Glutamatergic neuron (in vitro differentiated cells): ENCODE data around the gene MAST4. TPM values are rescaled to one million over a fixed set of nuclear protein-coding genes. Genes with fewer than 3 reads are reported as not detected.

Experiments used
- DNase-seq: peaks from one replicate; pipeline ENCODE4 v3.0.0; 2022
- H3K27ac Mint-ChIP-seq: one replicate; pipeline ENCODE4 v1.8.0; 2020; ENCODE audit warnings: mild to moderate bottlenecking, mixed read lengths, inconsistent platforms; ENCODE audit not compliant: unreplicated experiment
- H3K27me3 Mint-ChIP-seq: one replicate; pipeline ENCODE4 v1.8.0; 2020; ENCODE audit warnings: mild to moderate bottlenecking, moderate library complexity, mixed read lengths, inconsistent platforms; ENCODE audit not compliant: unreplicated experiment
- H3K36me3 Mint-ChIP-seq: one replicate; pipeline ENCODE4 v1.8.0; 2020; ENCODE audit warnings: mild to moderate bottlenecking, mixed read lengths, inconsistent platforms; ENCODE audit not compliant: unreplicated experiment
- H3K4me1 Mint-ChIP-seq: one replicate; pipeline ENCODE4 v1.8.0; 2020; ENCODE audit warnings: mild to moderate bottlenecking, low read depth, mixed read lengths, inconsistent platforms; ENCODE audit not compliant: unreplicated experiment
- H3K4me3 Mint-ChIP-seq: one replicate; pipeline ENCODE4 v1.8.0; 2020; ENCODE audit warnings: mild to moderate bottlenecking, mixed read lengths, inconsistent platforms; ENCODE audit not compliant: unreplicated experiment
- H3K9me3 Mint-ChIP-seq: one replicate; pipeline ENCODE4 v1.8.0; 2020; ENCODE audit warnings: mild to moderate bottlenecking, moderate library complexity, mixed read lengths, inconsistent platforms; ENCODE audit not compliant: unreplicated experiment
- CTCF ChIP-seq: fragments of 200-600 bp; sonication (generic); IDR thresholded peaks from one replicate; pipeline ENCODE4 v1.5.0; 2021; ENCODE audit not compliant: partially characterized antibody, unreplicated experiment
- total RNA-seq: library from RNA; stranded (reverse); fragmentation: NEBNext Ultra II Directional; extraction: Animal tissue kit (Norgen Biotek cat#: 25700); gene quantifications from one replicate; pipeline ENCODE4 v1.2.1, GENCODE V29; 2021; ENCODE audit not compliant: unreplicated experiment

Gene MAST4
- total RNA-seq, 1 donor from 2014 or later, result 11.5 TPM

GRCh38 chr5:67085616-67086015 is 489.4 kb downstream of the MAST4 start:
- no peak for TF ChIP-seq CTCF
- Mint-ChIP-seq H3K9me3 (peaks cover 4% of the 10 kb centered on the region), H3K27ac (no peak overlapping the region), H3K27me3 (peaks cover 4% of the 10 kb centered on the region), H3K4me1 (peaks cover 46% of the 10 kb centered on the region), H3K4me3 (peak overlapping the region; percentile 37), H3K36me3 (no peaks in the 10 kb centered on the region)
- DNase-seq, result no peak

GRCh38 chr5:67089200-67089725 is 493.1 kb downstream of the MAST4 start:
- Mint-ChIP-seq H3K27me3 (peaks cover 6% of the 10 kb centered on the region), H3K36me3 (no peaks in the 10 kb centered on the region), H3K4me3 (peak overlapping the region; percentile 67), H3K4me1 (peaks cover 50% of the 10 kb centered on the region), H3K9me3 (peaks cover 4% of the 10 kb centered on the region), H3K27ac (peak overlapping the region; percentile 95)
- DNase-seq, result peak; percentile 80
- TF ChIP-seq CTCF, result no peak

GRCh38 chr5:67090040-67090439 is 493.8 kb downstream of the MAST4 start:
- Mint-ChIP-seq H3K36me3 (no peaks in the 10 kb centered on the region), H3K27me3 (peaks cover 6% of the 10 kb centered on the region), H3K4me1 (peaks cover 55% of the 10 kb centered on the region), H3K4me3 (no peak overlapping the region), H3K27ac (peak overlapping the region; percentile 95), H3K9me3 (peaks cover 4% of the 10 kb centered on the region)
- no peak for DNase-seq
- no peak for TF ChIP-seq CTCF

GRCh38 chr5:67090593-67090992 is 494.4 kb downstream of the MAST4 start:
- Mint-ChIP-seq H3K27ac (peak overlapping the region; percentile 69), H3K27me3 (peaks cover 6% of the 10 kb centered on the region), H3K36me3 (no peaks in the 10 kb centered on the region), H3K9me3 (peaks cover 4% of the 10 kb centered on the region), H3K4me3 (no peak overlapping the region), H3K4me1 (peaks cover 55% of the 10 kb centered on the region)
- no peak for TF ChIP-seq CTCF
- DNase-seq, result no peak

GRCh38 chr5:67092535-67092934 is 496.3 kb downstream of the MAST4 start:
- Mint-ChIP-seq H3K36me3 (no peaks in the 10 kb centered on the region), H3K27me3 (peaks cover 6% of the 10 kb centered on the region), H3K4me1 (peaks cover 38% of the 10 kb centered on the region), H3K9me3 (peaks cover 4% of the 10 kb centered on the region), H3K4me3 (no peak overlapping the region), H3K27ac (no peak overlapping the region)
- no peak for DNase-seq
- TF ChIP-seq CTCF, result no peak
